Activated naive CD8-positive, alpha-beta T cell treated with anti-CD3 and anti-CD28 coated beads, Interleukin-2, amount 10 ng/mL, durations not matched to agents 7 days and 5 days (primary cell): ENCODE measurements around the gene CCDC183. TPM values are rescaled to one million over a fixed set of nuclear protein-coding genes. Genes with fewer than 3 reads are reported as not detected.
"Not testable (repeated sequence)": the region's sequence is repeated elsewhere in the genome, so short reads cannot be mapped to it uniquely, and the experiment has no call there.

Experiments
- ATAC-seq: fragments of 150-1000 bp; cut with Tn5 transposase; one replicate; pipeline ENCODE4 v1.10.0; 2021; ENCODE audit warnings: low read depth, moderate library complexity
- POLR2A ChIA-PET: fragments of 350-600 bp; sonication (Branson Sonifier 250); formaldehyde crosslinking; loops from one replicate; lab custom pipeline; 2021; ENCODE audit warnings: antibody characterized with exemption; lab: Charles Lee
- DNase-seq: peaks from one replicate; pipeline ENCODE4 v3.0.0; 2021
- H3K27ac Mint-ChIP-seq: one replicate; pipeline ENCODE4 v1.8.0; 2022; ENCODE audit warnings: mild to moderate bottlenecking, mixed read lengths
- H3K27me3 Mint-ChIP-seq: one replicate; pipeline ENCODE4 v1.8.0; 2022; ENCODE audit warnings: mild to moderate bottlenecking, moderate library complexity, mixed read lengths
- H3K36me3 Mint-ChIP-seq: one replicate; pipeline ENCODE4 v1.8.0; 2021; ENCODE audit warnings: mild to moderate bottlenecking, mixed read lengths
- H3K4me1 Mint-ChIP-seq: one replicate; pipeline ENCODE4 v1.8.0; 2021; ENCODE audit warnings: mixed read lengths
- H3K4me3 Mint-ChIP-seq: one replicate; pipeline ENCODE4 v1.8.0; 2022; ENCODE audit warnings: mild to moderate bottlenecking, moderate library complexity, mixed read lengths
- H3K9me3 Mint-ChIP-seq: one replicate; pipeline ENCODE4 v1.8.0; 2021; ENCODE audit warnings: mixed read lengths
- total RNA-seq, 2 experiments: library from RNA; stranded (reverse); gene quantifications; one replicate each; pipeline ENCODE4 v1.2.3, GENCODE V29; 2021

The CCDC183 gene
- total RNA-seq, 2 experiments from 2014 or later: 1.7 to 2.2 TPM

DNA sequence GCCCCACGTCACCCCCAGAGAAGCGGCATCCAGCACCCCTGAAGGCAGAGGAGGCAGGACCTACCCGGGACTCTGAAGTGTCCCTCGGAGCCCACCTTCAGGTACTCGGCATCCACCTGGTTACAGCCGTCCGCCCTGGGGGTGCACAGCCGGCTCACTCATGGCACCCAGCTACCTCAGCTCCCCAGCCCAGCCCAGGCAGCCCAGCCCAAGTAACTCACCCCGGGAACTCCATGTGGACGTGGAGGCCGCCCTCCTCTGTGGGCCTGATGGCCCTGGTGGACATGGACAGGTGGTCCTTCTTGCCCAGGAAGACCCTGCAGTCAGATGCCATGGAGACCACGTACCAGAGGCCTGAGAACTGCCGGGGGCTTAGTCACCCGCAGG lies 32.5 kb upstream of the CCDC183 start:
- peaks cover 8% of the 10 kb centered on the region for H3K27me3 Mint-ChIP-seq
- H3K36me3 Mint-ChIP-seq: no peaks in the 10 kb centered on the region
- ATAC-seq: no peak
- H3K27ac Mint-ChIP-seq: no peak overlapping the region
- H3K4me1 Mint-ChIP-seq: peaks cover 4% of the 10 kb centered on the region
- H3K9me3 Mint-ChIP-seq: no peaks in the 10 kb centered on the region
- DNase-seq: peak; percentile 25
- no peak overlapping the region for H3K4me3 Mint-ChIP-seq
- POLR2A ChIA-PET: no interaction called here

GRCh38 chr9:136764301-136764891 lies 31.7 kb upstream of the CCDC183 start, which contains the start of gene LCN15:
Gene LCN15 (minus strand): TSS chr9:136764518. CDS start chr9:136764488, 30 bp downstream.
- H3K4me1 Mint-ChIP-seq: peaks cover 4% of the 10 kb centered on the region
- ATAC-seq: no peak
- H3K4me3 Mint-ChIP-seq: no peak within 1 kb of the TSS
- peaks cover 8% of the 10 kb centered on the region for H3K27me3 Mint-ChIP-seq
- POLR2A ChIA-PET: no interaction called here
- H3K36me3 Mint-ChIP-seq: no peaks in the 10 kb centered on the region
- no peak within 1 kb of the TSS for H3K27ac Mint-ChIP-seq
- DNase-seq: peak; percentile 31
- no peaks in the 10 kb centered on the region for H3K9me3 Mint-ChIP-seq

GRCh38 chr9:136765041-136765440 lies 31.1 kb upstream of the CCDC183 start:
- Mint-ChIP-seq H3K4me3 (no peak overlapping the region), H3K9me3 (no peaks in the 10 kb centered on the region), H3K4me1 (peaks cover 8% of the 10 kb centered on the region), H3K27ac (no peak overlapping the region), H3K27me3 (peaks cover 10% of the 10 kb centered on the region), H3K36me3 (no peaks in the 10 kb centered on the region)
- ATAC-seq (no peak), DNase-seq (peak; percentile 28)
- POLR2A ChIA-PET: no interaction called here

GRCh38 chr9:136765745-136766409 lies 30.3 kb upstream of the CCDC183 start:
- H3K4me3 Mint-ChIP-seq, POLR2A ChIA-PET, H3K9me3 Mint-ChIP-seq, H3K27ac Mint-ChIP-seq, H3K36me3 Mint-ChIP-seq, ATAC-seq, H3K4me1 Mint-ChIP-seq: not testable (repeated sequence)
- peaks cover 13% of the 10 kb centered on the region for H3K27me3 Mint-ChIP-seq
- peak; percentile 26 for DNase-seq

- Mint-ChIP-seq H3K27ac (peak overlapping the region; percentile 70), H3K27me3 (peaks cover 13% of the 10 kb centered on the region), H3K4me3 (peak overlapping the region; percentile 4)
- POLR2A ChIA-PET, H3K36me3 Mint-ChIP-seq, ATAC-seq, H3K9me3 Mint-ChIP-seq, H3K4me1 Mint-ChIP-seq: not testable (repeated sequence)
- peak; percentile 43 for DNase-seq
Measured at GRCh38 chr9:136766410-136767120, 29.6 kb upstream of the CCDC183 start.

GRCh38 chr9:136769710-136770191 lies 26.4 kb upstream of the CCDC183 start:
- no peak overlapping the region for H3K4me3 Mint-ChIP-seq

GRCh38 chr9:136771907-136772415 lies 24.2 kb upstream of the CCDC183 start:
- ATAC-seq: no peak
- peaks cover 2% of the 10 kb centered on the region for H3K36me3 Mint-ChIP-seq
- peaks cover 11% of the 10 kb centered on the region for H3K4me1 Mint-ChIP-seq
- peaks cover 5% of the 10 kb centered on the region for H3K9me3 Mint-ChIP-seq
- no peak overlapping the region for H3K4me3 Mint-ChIP-seq
- H3K27me3 Mint-ChIP-seq: peaks cover 12% of the 10 kb centered on the region
- POLR2A ChIA-PET: no interaction called here
- H3K27ac Mint-ChIP-seq: no peak overlapping the region
- DNase-seq: peak; percentile 8

More at GRCh38 chr9:136769710-136770191, 26.4 kb upstream of the CCDC183 start:
- H3K36me3 Mint-ChIP-seq: peaks cover 2% of the 10 kb centered on the region
- ATAC-seq (peak; percentile 72), DNase-seq (peak; percentile 68)
- POLR2A ChIA-PET: no interaction called here
- no peak overlapping the region for H3K27ac Mint-ChIP-seq
- H3K27me3 Mint-ChIP-seq: peaks cover 15% of the 10 kb centered on the region
- H3K4me1 Mint-ChIP-seq: peaks cover 14% of the 10 kb centered on the region
- peaks cover 5% of the 10 kb centered on the region for H3K9me3 Mint-ChIP-seq

- peaks cover 5% of the 10 kb centered on the region for H3K9me3 Mint-ChIP-seq
- POLR2A ChIA-PET: no interaction called here
- H3K4me3 Mint-ChIP-seq: no peak overlapping the region
- peaks cover 13% of the 10 kb centered on the region for H3K27me3 Mint-ChIP-seq
- peaks cover 2% of the 10 kb centered on the region for H3K36me3 Mint-ChIP-seq
- no peak overlapping the region for H3K27ac Mint-ChIP-seq
- DNase-seq (peak; percentile 37), ATAC-seq (peak; percentile 68)
- peaks cover 9% of the 10 kb centered on the region for H3K4me1 Mint-ChIP-seq
Measured at GRCh38 chr9:136773386-136774044, 22.6 kb upstream of the CCDC183 start.

DNA sequence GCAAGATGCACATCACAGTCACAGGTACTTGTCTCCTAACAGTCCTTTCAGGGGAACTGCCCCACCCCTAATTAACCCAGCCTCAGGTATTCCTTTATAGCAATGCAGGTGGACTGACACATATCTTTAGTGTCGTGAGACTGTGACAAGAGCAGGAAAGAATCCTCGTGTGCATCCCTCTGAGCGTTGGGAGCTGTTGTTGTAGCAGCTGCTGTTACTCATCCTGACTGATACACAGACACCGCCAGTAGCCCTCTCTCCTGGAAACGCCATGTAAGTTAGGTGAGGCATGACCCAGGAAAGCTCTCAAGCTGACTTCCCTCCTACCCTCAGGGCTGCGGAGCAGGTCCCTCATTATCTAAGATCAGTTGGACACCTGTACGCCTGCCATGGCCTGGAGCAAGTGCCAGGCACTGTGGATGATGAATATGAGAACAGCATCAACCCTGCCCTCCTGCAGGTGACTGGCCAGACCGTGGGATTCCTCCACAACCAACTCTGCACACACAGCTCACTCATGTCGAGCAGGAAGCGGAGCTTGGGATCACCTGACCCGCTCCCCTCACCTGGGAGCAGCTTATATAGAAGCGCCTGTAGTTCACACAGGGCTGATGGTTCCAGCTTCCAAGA lies 21.6 kb upstream of the CCDC183 start:
- POLR2A ChIA-PET: no interaction called here
- no peak overlapping the region for H3K4me3 Mint-ChIP-seq
- DNase-seq (peak; percentile 17), ATAC-seq (no peak)
- H3K9me3 Mint-ChIP-seq: peaks cover 5% of the 10 kb centered on the region
- peaks cover 2% of the 10 kb centered on the region for H3K36me3 Mint-ChIP-seq
- H3K27ac Mint-ChIP-seq: no peak overlapping the region
- H3K4me1 Mint-ChIP-seq: peaks cover 9% of the 10 kb centered on the region
- peaks cover 20% of the 10 kb centered on the region for H3K27me3 Mint-ChIP-seq

DNA sequence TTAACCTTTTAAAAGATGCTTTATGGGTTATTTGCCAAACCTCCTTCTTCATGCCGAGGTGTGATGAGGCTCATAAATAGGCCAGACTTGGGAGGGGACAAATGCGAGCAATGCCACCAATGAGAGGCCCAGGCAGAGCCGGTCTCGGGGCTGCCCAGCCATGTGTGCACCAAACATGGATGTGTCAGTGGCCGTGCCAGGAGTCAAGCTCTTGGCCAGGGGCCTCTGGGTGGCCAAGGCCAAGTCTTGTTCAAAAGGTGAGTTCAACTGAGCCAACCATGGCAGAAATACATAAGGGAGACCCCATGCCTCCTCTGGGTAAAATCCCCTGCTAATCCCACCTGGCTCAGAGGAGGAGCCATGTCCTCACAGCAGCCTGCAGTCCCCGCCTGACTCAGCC lies 20.9 kb upstream of the CCDC183 start:
- POLR2A ChIA-PET: no interaction called here

DNA sequence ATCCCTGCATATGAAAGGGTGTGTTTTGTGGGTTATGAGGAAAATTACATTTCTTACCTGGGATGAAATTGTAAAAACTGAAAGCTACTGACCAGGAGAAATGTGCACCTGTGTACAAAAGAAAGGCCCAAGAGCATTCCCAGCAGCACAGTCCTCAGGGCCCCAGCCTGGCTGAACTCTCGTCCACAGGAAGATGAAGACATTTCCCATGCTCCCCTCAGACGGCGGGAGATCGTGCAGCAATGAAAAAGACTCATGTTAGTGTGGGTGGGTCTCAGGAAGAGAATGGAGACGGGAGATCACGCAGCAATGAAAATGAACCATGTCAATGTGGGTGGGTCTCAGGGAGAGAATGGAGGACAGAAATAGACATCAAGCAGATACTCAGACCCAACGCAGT lies 19.2 kb upstream of the CCDC183 start:
- Mint-ChIP-seq H3K4me3 (no peak overlapping the region), H3K27ac (no peak overlapping the region), H3K27me3 (peaks cover 28% of the 10 kb centered on the region), H3K36me3 (peaks cover 2% of the 10 kb centered on the region), H3K9me3 (peaks cover 5% of the 10 kb centered on the region), H3K4me1 (peaks cover 6% of the 10 kb centered on the region)
- POLR2A ChIA-PET: no interaction called here
- DNase-seq (no peak), ATAC-seq (no peak)

More for the DNA sequence above, 20.9 kb upstream of the CCDC183 start:
- no peak for ATAC-seq
- peaks cover 24% of the 10 kb centered on the region for H3K27me3 Mint-ChIP-seq
- peak; percentile 19 for DNase-seq
- H3K4me3 Mint-ChIP-seq: no peak overlapping the region
- peaks cover 6% of the 10 kb centered on the region for H3K4me1 Mint-ChIP-seq
- no peak overlapping the region for H3K27ac Mint-ChIP-seq
- H3K36me3 Mint-ChIP-seq: peaks cover 2% of the 10 kb centered on the region
- peaks cover 5% of the 10 kb centered on the region for H3K9me3 Mint-ChIP-seq

- POLR2A ChIA-PET: no interaction called here
- ATAC-seq (no peak), DNase-seq (no peak)
- Mint-ChIP-seq H3K4me3 (no peak overlapping the region), H3K27me3 (peaks cover 29% of the 10 kb centered on the region), H3K36me3 (peaks cover 2% of the 10 kb centered on the region), H3K4me1 (peaks cover 6% of the 10 kb centered on the region), H3K27ac (no peak overlapping the region), H3K9me3 (peaks cover 5% of the 10 kb centered on the region)
Measured at GRCh38 chr9:136777359-136777758, 18.8 kb upstream of the CCDC183 start.

DNA sequence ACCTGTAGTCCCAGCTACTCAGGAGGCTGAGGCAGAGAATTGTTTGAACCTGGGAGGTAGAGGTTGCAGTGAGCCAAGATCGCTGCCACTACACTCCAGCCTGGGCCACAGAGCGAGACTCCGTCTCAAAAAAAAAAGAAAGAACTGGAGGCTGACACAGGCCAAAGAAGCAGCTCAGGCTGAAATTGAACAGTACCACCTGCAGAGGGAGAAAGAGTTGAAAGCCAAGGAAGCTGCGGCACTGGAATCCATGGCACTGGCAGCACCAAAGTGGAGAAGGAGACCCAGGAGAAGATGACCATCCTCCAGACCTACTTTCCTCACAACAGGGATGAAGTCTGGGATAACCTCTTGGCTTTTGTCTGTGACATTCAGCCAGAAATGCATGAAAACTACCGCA lies 16.3 kb upstream of the CCDC183 start:
- Mint-ChIP-seq H3K4me3 (no peak overlapping the region), H3K27me3 (peaks cover 29% of the 10 kb centered on the region), H3K4me1 (no peaks in the 10 kb centered on the region), H3K36me3 (no peaks in the 10 kb centered on the region), H3K27ac (no peak overlapping the region), H3K9me3 (no peaks in the 10 kb centered on the region)
- ATAC-seq (no peak), DNase-seq (no peak)
- POLR2A ChIA-PET: no interaction called here
